HG03280 (cell line): ENCODE data around the gene VWDE.
A peak's percentile ranks its signal among the peaks of the same experiment; 100 is the strongest.

Source experiments
- ATAC-seq: cut with Tn5 transposase; IDR thresholded peaks from one replicate; pipeline ENCODE4 v1.9.1; 2021; ENCODE audit warnings: mild to moderate bottlenecking, moderate library complexity; ENCODE audit not compliant: unreplicated experiment

VWDE gene

GRCh38 chr7:12328888-12329770 is 74.5 kb downstream of the VWDE start:
- no peak for ATAC-seq

GRCh38 chr7:12327922-12328321 is 75.7 kb downstream of the VWDE start:
- no peak for ATAC-seq

- ATAC-seq = no peak
These were observed 78.0 kb downstream of the VWDE start for GRCh38 chr7:12325646-12326045.

- no peak for ATAC-seq
These were observed 80.2 kb downstream of the VWDE start for GRCh38 chr7:12323415-12323814.

GRCh38 chr7:12322903-12323300 is 80.8 kb downstream of the VWDE start:
- no peak for ATAC-seq

GRCh38 chr7:12322284-12322902 is 81.3 kb downstream of the VWDE start:
- no peak for ATAC-seq

- ATAC-seq = no peak
These were observed 82.5 kb downstream of the VWDE start for GRCh38 chr7:12320987-12321647.

GRCh38 chr7:12320241-12320986 is 83.3 kb downstream of the VWDE start:
- ATAC-seq = no peak

- ATAC-seq = no peak
These were observed 86.0 kb downstream of the VWDE start for GRCh38 chr7:12317675-12318074.

GRCh38 chr7:12316925-12317324 is 86.7 kb downstream of the VWDE start:
- no peak for ATAC-seq

- no peak for ATAC-seq
These were observed 88.6 kb downstream of the VWDE start for GRCh38 chr7:12315049-12315448.

GRCh38 chr7:12314199-12314598 is 89.5 kb downstream of the VWDE start:
- ATAC-seq = peak; percentile 40

- no peak for ATAC-seq
These were observed 98.2 kb downstream of the VWDE start for GRCh38 chr7:12305502-12305901.

- ATAC-seq = no peak
These were observed 100.2 kb downstream of the VWDE start for GRCh38 chr7:12303495-12303894.

- no peak for ATAC-seq
These were observed 100.6 kb downstream of the VWDE start for GRCh38 chr7:12303062-12303461.

- ATAC-seq = no peak
These were observed 103.2 kb downstream of the VWDE start for GRCh38 chr7:12300415-12300814.

- ATAC-seq = no peak
These were observed 104.3 kb downstream of the VWDE start for GRCh38 chr7:12299367-12299766.

- no peak for ATAC-seq
These were observed 106.2 kb downstream of the VWDE start for GRCh38 chr7:12297283-12298108.

GRCh38 chr7:12296051-12296570 is 107.6 kb downstream of the VWDE start:
- ATAC-seq = no peak

GRCh38 chr7:12294701-12295100 is 109.0 kb downstream of the VWDE start:
- no peak for ATAC-seq
